HEK293T (cell line): ENCODE data around the gene CLDN9.

Experiments
- BHLHE40 ChIP-seq: fragments of 450-650 bp; IDR thresholded peaks from 2 replicates; pipeline ENCODE4 v1.6.1; 2016; ENCODE audit warnings: mild to moderate bottlenecking, moderate library complexity, borderline replicate concordance
- FOXA1 ChIP-seq: fragments of 450-650 bp; IDR thresholded peaks from 2 replicates; pipeline ENCODE4 v1.6.1; 2016; ENCODE audit warnings: mild to moderate bottlenecking
- FOXM1 ChIP-seq: fragments of 450-650 bp; IDR thresholded peaks from 2 replicates; pipeline ENCODE4 v1.6.1; 2017; ENCODE audit warnings: mild to moderate bottlenecking, borderline replicate concordance
- SP1 ChIP-seq: fragments of 450-650 bp; IDR thresholded peaks from 2 replicates; pipeline ENCODE4 v1.6.1; 2017
- TARDBP ChIP-seq: fragments of 450-650 bp; IDR thresholded peaks from 2 replicates; pipeline ENCODE4 v1.6.1; 2016

- TF ChIP-seq TARDBP (no peak), FOXA1 (no peak), BHLHE40 (no peak), FOXM1 (no peak), SP1 (no peak)
These were observed 25.5 kb downstream of the CLDN9 start for GRCh38 chr16:3038256-3038655.
